Astrocyte of the spinal cord (primary cell): Measurements from ENCODE around the gene ENO2.
A peak's percentile ranks its signal among the peaks of the same experiment; 100 is the strongest.

Source experiments
- DNase-seq: peaks from one replicate; pipeline ENCODE4 v3.0.0; 2011; ENCODE audit warnings: low read depth, low spot score
- H3K4me3 ChIP-seq: 2 replicates; pipeline ENCODE4 v1.5.1; 2011; ENCODE audit warnings: low read depth, mild to moderate bottlenecking, low read length, moderate library complexity
- in situ Hi-C: cut with HindIII; loops from 2 replicates; pipeline ENCODE4 v1.10.0; 2017; ENCODE audit warnings: low sequenced_read_pairs
- TF ChIP-seq, protein P1 (sequence below): IDR thresholded peaks from 2 replicates; pipeline ENCODE4 v1.5.1; 2012; ENCODE audit warnings: low read depth, mild to moderate bottlenecking, low read length, inconsistent platforms

The ENO2 gene

DNA sequence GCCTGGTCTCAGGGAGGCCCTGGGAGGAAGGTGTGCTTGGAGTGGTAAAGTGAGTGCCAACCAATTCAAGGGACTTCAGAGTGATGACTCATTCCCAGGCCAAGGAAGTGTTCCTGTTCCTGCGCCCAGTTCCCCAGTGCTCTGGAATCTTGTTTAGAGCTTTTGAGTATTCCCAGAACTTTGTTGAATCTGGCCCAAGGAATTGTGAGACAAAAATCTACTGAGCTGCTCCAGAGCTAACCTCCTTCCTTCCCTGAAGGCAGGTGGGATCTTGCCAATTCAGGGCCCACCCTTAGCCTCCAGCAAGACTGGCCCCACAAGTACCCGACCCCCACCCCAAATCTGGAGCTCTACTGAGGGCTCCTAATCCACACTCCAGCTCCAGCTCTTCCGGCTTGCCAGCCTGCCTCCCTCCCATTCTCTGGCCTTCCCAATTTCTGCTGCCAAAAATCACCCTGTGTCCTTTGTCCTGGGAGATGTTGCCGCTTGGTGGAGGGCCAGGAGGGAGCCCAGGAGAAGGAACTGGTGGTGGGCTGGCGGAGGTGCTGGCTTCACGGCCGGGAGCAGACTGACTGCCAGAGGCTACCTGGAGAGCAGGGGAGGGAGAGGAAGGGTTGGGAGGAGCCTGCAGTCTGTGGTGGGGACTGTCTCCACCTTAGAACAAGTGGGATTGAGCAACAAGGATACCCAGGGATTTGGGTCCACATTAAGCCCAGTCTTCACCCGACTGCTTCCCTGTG lies 11.3 kb downstream of the ENO2 start:
- TF ChIP-seq, protein P1, sequence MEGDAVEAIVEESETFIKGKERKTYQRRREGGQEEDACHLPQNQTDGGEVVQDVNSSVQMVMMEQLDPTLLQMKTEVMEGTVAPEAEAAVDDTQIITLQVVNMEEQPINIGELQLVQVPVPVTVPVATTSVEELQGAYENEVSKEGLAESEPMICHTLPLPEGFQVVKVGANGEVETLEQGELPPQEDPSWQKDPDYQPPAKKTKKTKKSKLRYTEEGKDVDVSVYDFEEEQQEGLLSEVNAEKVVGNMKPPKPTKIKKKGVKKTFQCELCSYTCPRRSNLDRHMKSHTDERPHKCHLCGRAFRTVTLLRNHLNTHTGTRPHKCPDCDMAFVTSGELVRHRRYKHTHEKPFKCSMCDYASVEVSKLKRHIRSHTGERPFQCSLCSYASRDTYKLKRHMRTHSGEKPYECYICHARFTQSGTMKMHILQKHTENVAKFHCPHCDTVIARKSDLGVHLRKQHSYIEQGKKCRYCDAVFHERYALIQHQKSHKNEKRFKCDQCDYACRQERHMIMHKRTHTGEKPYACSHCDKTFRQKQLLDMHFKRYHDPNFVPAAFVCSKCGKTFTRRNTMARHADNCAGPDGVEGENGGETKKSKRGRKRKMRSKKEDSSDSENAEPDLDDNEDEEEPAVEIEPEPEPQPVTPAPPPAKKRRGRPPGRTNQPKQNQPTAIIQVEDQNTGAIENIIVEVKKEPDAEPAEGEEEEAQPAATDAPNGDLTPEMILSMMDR: no peak
- DNase-seq: peak; percentile 89
- peak overlapping the region; percentile 92 for H3K4me3 ChIP-seq
- in situ Hi-C loops: no loop called here

DNA sequence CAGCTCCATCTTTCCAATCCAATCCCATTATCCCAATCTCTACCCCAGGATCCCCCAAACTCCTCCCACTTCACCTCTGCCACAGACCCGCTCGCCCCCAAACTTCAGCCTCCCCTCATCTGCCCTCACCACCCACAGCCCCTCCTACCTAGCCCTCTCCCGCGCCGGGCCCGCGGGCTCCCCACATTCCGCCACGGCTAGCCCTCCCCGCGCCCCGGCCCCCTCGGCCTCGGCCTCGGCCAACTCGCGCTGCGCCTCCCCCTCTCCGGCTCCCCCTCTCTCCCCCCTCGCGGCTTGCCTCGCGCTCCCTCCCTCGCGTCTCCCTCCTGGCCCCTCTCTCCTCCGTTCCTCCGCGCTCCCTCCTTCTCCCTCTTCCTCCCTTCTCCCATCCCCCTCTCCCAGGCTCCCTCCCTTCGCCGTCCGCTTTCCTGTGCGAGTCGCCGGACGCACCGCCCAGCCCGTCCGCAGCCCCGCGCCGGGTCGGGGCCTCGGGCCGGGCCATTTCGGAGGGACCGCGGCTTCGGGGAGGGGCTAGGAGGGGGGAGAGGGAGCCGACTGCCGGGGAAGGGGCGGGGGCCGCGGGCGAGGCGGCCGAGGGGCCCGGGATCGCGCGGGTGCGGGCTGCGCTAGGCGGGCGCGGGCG lies 13.1 kb downstream of the ENO2 start, which contains the start of gene ATN1:
Gene ATN1 (plus strand): TSS at position 581 of the 643 bp plus-strand sequence. CDS start 6,043 bp downstream, outside the sequence.
- H3K4me3 ChIP-seq: peak within 1 kb of the TSS; percentile 92
- peak; percentile 82 for DNase-seq
- in situ Hi-C loops: no loop called here
- TF ChIP-seq, protein P1: no peak

DNA sequence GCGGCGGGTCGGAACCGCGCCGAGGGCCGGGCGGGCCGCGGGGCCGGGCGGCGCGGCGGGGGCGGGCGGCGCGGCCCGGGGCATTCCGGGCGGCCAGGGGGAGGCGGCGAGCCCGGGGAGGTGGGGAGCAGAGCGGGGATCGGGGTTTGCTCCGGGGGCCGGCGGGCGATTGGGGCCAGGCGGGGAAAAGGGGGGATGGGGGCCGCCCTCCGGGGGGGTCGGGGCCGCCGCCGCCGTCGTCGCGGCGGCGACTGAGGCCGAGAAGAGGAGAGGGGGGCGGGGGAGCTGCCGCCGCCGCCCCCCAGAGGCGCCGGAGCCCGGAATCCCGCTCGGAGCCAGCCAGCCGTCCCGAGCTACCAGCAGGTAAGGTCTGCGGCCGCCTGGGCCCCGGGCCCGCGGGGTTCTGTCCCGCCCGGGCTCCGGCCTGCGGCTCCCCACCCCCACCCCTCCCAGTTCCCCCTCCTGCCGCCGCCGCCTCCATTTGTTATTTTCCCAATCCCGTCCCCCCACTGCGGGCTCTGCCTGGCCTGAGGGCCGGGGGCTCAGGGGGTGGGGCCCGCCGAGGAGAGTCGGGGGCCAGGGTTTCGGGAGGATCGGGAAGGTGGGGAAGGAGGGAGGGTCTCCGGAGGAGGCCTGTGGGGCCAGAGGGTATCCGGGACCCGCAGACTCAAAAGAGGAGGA lies 13.8 kb downstream of the ENO2 start:
- in situ Hi-C loops: no loop called here
- TF ChIP-seq, protein P1: no peak
- peak overlapping the region; percentile 92 for H3K4me3 ChIP-seq
- DNase-seq: no peak

DNA sequence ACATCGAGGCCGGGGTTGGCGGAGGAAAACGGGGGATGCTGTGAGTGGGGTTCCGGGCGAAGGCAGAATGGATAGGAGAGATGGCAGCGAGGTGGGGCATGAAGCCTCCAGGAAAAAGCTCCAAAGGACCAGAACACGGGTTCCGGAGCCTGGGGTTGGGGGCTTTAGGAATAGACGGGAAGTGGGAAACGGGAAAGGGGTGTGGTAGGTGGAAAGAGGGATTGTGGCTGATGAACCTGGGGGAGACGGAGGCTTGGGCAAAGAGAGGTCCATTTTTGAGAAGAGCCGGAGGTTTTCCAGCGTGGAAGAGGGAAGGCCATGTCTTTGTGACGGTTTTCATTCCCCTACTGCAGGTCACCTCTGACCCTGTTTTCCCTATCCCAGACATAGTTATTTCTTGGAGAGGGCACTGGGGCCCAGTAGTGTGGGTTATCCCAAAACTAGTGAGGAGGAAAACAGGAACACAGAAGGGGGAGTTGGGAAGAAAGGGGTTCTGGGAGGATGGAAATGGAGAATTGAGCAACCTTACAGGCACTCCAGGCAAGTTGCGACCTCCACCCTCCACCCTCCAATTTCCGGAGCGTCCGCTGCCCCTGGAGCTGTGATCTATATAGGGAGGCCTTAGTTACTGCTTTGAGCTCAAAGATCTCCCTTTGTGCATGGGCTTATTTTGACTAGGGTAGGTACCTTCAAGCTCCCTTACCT lies 14.5 kb downstream of the ENO2 start:
- TF ChIP-seq, protein P1: no peak
- no peak for DNase-seq
- H3K4me3 ChIP-seq: peak overlapping the region; percentile 92
- in situ Hi-C loops: no loop called here

DNA sequence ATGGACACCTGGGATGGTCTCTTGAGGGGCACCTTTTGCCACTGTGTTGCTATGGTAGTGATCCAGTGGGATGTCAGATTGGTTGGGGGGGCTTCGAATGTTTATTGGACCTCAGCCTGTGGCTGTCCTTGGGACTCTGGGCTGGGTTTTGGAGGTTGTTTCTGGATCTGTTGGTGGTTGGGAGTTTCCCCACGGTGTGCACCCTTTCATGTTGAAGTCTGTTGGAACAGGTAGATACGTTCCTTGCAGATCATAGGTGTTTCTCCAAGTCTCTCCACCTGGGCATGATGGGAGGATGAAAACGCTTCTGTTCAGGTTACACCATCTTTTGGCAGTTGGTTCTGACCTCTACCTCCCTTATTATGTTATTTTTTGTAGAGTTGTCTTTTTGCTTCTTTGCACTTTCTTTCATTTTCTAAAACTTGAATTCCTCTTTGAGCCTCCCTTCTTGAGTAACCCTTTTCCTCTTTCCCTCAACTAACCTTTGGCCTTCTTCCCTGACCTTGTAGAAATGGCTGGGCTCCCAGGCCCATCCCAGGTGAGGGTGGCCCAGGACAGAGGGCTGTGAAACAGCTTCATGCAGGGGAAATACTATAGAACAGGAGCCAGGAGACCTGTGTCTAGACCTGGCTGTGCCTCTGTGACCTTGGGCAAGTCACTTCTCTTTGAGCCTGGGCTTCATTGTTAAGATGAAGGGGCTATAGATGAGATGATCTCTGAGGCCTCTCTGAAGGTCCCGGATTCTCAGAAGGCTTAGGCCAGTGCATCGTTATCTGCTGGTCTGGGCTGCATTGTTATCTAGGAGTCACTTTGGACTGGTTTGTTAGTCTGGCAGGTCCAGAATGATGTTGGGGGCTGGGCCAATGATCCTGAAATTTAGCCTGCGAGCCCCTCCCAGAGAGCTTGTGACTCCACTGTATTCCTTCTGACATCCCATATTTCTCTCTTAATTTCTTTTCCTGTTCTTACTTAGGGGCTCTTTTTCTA lies 15.4 kb downstream of the ENO2 start:
- H3K4me3 ChIP-seq: peak overlapping the region; percentile 92
- TF ChIP-seq, protein P1: no peak
- in situ Hi-C loops: no loop called here
- no peak for DNase-seq
